GM10248 (cell line): ENCODE measurements around the gene FAM89A.
"Not testable (repeated sequence)": the region's sequence is repeated elsewhere in the genome, so short reads cannot be mapped to it uniquely, and the experiment has no call there.

Experiments used
- CTCF ChIA-PET: fragments of 300-600 bp; sonication (Branson Sonifier 250); formaldehyde crosslinking; extraction: SDS; loops from one replicate; lab custom pipeline; 2021; ENCODE audit warnings: antibody characterized with exemption; lab: Yijun Ruan, JAX
- POLR2A ChIA-PET: fragments of 350-650 bp; sonication (Branson Sonifier 250); formaldehyde crosslinking; extraction: SDS; loops from one replicate; lab custom pipeline; 2020; ENCODE audit warnings: antibody characterized with exemption; lab: Yijun Ruan, JAX
- DNase-seq: peaks from one replicate; pipeline ENCODE4 v3.0.0; 2012; ENCODE audit errors: extremely low spot score
- TF ChIP-seq, protein P1 (sequence below): IDR thresholded peaks from 2 replicates; pipeline ENCODE4 v1.5.1; 2012; ENCODE audit warnings: mild to moderate bottlenecking, low read depth; ENCODE audit errors: extremely low read depth, missing control alignments, control extremely low read depth

FAM89A gene

DNA sequence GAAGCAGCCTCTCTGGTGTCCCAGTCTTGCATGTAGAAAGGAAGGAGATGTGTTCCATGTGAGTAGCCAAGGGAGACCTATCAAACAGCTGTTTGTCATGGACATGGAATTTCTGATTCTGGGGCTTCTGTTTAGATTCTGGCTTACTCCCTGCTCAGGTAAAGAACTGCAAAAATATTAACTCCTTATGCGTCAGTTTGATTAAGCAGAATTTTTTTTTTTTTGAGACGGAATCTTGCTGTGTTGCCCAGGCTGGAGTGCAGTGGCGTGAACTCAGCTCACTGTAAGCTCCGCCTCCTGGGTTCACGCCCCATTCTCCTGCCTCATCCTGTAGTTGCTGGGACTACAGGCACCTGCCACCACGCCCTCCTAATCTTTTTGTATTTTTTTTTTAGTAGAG is 54.3 kb downstream of the FAM89A start:
- POLR2A ChIA-PET: no interaction called here
- TF ChIP-seq, protein P1, sequence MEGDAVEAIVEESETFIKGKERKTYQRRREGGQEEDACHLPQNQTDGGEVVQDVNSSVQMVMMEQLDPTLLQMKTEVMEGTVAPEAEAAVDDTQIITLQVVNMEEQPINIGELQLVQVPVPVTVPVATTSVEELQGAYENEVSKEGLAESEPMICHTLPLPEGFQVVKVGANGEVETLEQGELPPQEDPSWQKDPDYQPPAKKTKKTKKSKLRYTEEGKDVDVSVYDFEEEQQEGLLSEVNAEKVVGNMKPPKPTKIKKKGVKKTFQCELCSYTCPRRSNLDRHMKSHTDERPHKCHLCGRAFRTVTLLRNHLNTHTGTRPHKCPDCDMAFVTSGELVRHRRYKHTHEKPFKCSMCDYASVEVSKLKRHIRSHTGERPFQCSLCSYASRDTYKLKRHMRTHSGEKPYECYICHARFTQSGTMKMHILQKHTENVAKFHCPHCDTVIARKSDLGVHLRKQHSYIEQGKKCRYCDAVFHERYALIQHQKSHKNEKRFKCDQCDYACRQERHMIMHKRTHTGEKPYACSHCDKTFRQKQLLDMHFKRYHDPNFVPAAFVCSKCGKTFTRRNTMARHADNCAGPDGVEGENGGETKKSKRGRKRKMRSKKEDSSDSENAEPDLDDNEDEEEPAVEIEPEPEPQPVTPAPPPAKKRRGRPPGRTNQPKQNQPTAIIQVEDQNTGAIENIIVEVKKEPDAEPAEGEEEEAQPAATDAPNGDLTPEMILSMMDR: no peak
- DNase-seq: no peak
- CTCF ChIA-PET: interaction anchor here (0.5 kb wide), 1 partner anchor 732 kb away, joined by 3 read pairs; no protein-coding TSS in a partner anchor

GRCh38 chr1:230984622-230985515 is 55.2 kb downstream of the FAM89A start:
- ChIA-PET CTCF (interaction anchor here (0.5 kb wide), 1 partner anchor 733 kb away, joined by 3 read pairs; no protein-coding TSS in a partner anchor), POLR2A (interaction anchor here (0.6 kb wide), 1 partner anchor 852 kb away, joined by 4 read pairs; no protein-coding TSS in a partner anchor)
- DNase-seq: not testable (repeated sequence)

- DNase-seq: no peak
- ChIA-PET POLR2A (no interaction called here), CTCF (no interaction called here)
- TF ChIP-seq, protein P1: no peak
Observed at GRCh38 chr1:230983811-230984210, 56.2 kb downstream of the FAM89A start.

- TF ChIP-seq, protein P1: no peak
- ChIA-PET POLR2A (no interaction called here), CTCF (no interaction called here)
- DNase-seq: no peak
Observed at GRCh38 chr1:230982696-230983095, 57.4 kb downstream of the FAM89A start.

GRCh38 chr1:230979952-230980351 is 60.1 kb downstream of the FAM89A start:
- ChIA-PET CTCF (interaction anchor here (1.0 to 1.9 kb wide), 5 partner anchors 10 to 61 kb away, joined by 3 to 10 read pairs (median 5); no protein-coding TSS in a partner anchor), POLR2A (no interaction called here)
- TF ChIP-seq, protein P1: no peak
- DNase-seq: no peak

DNA sequence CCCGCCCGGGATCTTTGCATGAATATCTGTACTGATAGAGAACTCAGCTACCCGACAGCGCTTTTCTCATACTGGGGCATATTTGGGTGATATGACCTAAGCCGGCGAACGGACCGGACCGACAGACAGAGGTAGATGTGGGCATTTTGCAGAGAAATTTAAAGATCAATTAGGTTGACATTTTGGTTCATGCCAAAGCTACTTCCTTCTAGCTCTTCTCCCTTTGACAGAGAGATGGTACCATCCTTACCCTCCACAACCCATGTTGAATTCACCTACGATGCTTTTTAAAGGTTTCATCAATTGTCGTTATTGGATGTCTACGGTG is 60.7 kb downstream of the FAM89A start:
- ChIA-PET POLR2A (no interaction called here), CTCF (interaction anchor here (1.0 to 1.9 kb wide), 7 partner anchors 10 to 61 kb away, joined by 3 to 10 read pairs (median 4); no protein-coding TSS in a partner anchor)
- TF ChIP-seq, protein P1: no peak
- no peak for DNase-seq
